HFFc6 (cell line): ENCODE data around the gene CDC45. TPM values are rescaled to one million over a fixed set of nuclear protein-coding genes. Genes with fewer than 3 reads are reported as not detected.

Experiments used
- DNase-seq: peaks from one replicate; pipeline ENCODE4 v3.0.0-alpha.2; 2018
- H3K27ac Mint-ChIP-seq: 2 replicates; pipeline ENCODE4 v1.8.0; 2020; ENCODE audit warnings: mild to moderate bottlenecking, mixed read lengths
- H3K27me3 Mint-ChIP-seq: 2 replicates; pipeline ENCODE4 v1.8.0; 2021; ENCODE audit warnings: mild to moderate bottlenecking, moderate library complexity, mixed read lengths; ENCODE audit not compliant: insufficient read depth
- H3K36me3 Mint-ChIP-seq: 2 replicates; pipeline ENCODE4 v1.8.0; 2021; ENCODE audit warnings: low read depth, mixed read lengths
- H3K4me1 Mint-ChIP-seq: 2 replicates; pipeline ENCODE4 v1.8.0; 2020; ENCODE audit warnings: low read depth, mixed read lengths
- H3K4me3 Mint-ChIP-seq: 2 replicates; pipeline ENCODE4 v1.8.0; 2020; ENCODE audit warnings: mild to moderate bottlenecking, moderate library complexity, mixed read lengths
- H3K9me3 Mint-ChIP-seq: 2 replicates; pipeline ENCODE4 v1.8.0; 2020; ENCODE audit warnings: mild to moderate bottlenecking, mixed read lengths
- total RNA-seq, 6 experiments: library from RNA; stranded (reverse); fragmentation: NEBNext Ultra II Directional; extraction: Animal tissue kit (Norgen Biotek cat#: 25700); gene quantifications; 2 replicates in 1 of 6; 3 replicates in 5 of 6; pipeline ENCODE4 v1.2.3, GENCODE V29; 2021
- TF ChIP-seq, protein P1 (sequence below): fragments of 200-600 bp; sonication (generic); IDR thresholded peaks from 2 replicates; pipeline ENCODE4 v1.5.0; 2021; ENCODE audit warnings: antibody characterized with exemption, mild to moderate bottlenecking

The CDC45 gene
- total RNA-seq, 6 experiments from 2014 or later = 8.8 to 17.4 (median 16.2) TPM

- Mint-ChIP-seq H3K27me3 (peaks cover 1% of the 10 kb centered on the region; the same call in 1 of the 2 replicates), H3K9me3 (no peaks in the 10 kb centered on the region), H3K27ac (no peak overlapping the region), H3K36me3 (no peaks in the 10 kb centered on the region), H3K4me1 (no peaks in the 10 kb centered on the region), H3K4me3 (no peak overlapping the region)
- TF ChIP-seq, protein P1, sequence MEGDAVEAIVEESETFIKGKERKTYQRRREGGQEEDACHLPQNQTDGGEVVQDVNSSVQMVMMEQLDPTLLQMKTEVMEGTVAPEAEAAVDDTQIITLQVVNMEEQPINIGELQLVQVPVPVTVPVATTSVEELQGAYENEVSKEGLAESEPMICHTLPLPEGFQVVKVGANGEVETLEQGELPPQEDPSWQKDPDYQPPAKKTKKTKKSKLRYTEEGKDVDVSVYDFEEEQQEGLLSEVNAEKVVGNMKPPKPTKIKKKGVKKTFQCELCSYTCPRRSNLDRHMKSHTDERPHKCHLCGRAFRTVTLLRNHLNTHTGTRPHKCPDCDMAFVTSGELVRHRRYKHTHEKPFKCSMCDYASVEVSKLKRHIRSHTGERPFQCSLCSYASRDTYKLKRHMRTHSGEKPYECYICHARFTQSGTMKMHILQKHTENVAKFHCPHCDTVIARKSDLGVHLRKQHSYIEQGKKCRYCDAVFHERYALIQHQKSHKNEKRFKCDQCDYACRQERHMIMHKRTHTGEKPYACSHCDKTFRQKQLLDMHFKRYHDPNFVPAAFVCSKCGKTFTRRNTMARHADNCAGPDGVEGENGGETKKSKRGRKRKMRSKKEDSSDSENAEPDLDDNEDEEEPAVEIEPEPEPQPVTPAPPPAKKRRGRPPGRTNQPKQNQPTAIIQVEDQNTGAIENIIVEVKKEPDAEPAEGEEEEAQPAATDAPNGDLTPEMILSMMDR = no peak
- no peak for DNase-seq
Observed at GRCh38 chr22:19505735-19506126, 26.0 kb downstream of the CDC45 start.

DNA sequence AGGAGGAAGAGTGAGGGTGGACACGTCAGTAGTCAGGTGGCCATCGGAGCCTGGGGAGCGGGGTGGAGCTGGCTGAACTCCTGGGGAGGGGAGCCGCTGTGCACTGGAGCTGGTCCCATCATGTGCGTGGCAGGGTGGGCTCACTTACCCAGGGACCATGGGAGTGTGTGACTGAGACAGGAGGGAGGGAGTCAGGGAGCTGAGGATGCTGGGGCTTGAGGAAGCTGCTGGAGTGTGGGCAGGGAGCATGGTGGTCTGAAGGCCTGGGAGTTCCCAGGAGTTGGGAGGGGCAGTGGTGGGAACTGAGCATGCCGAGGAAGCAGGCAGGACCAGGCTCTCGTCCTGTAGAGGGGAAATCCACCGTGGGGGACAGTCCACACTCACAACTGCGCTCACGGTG, 26.5 kb downstream of the CDC45 start:
- no peaks in the 10 kb centered on the region for H3K9me3 Mint-ChIP-seq
- no peak for DNase-seq
- peaks cover 1% of the 10 kb centered on the region; the same call in 1 of the 2 replicates for H3K27me3 Mint-ChIP-seq
- no peak overlapping the region for H3K4me3 Mint-ChIP-seq
- no peak overlapping the region for H3K27ac Mint-ChIP-seq
- TF ChIP-seq, protein P1 = no peak
- H3K36me3 Mint-ChIP-seq = 0 out of 2 replicates have a peak, but pooled peaks cover 4% of the 10 kb centered on the region
- no peaks in the 10 kb centered on the region for H3K4me1 Mint-ChIP-seq

DNA sequence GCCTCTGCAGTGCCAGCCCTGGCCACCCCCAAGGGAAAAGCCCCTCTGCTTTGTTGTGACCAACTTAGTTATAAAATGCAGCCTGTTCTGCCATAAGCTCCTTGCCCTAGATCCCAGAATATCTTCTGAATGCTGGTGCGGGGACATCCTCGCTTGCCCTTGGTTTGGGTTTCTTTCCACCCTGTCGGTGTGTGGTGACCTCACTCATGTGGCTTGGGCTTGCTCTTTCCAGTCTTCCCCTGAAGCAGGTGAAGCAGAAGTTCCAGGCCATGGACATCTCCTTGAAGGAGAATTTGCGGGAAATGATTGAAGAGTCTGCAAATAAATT, 27.8 kb downstream of the CDC45 start:
- H3K36me3 Mint-ChIP-seq = peaks cover 15% of the 10 kb centered on the region
- DNase-seq = no peak
- H3K4me1 Mint-ChIP-seq = no peaks in the 10 kb centered on the region
- H3K27me3 Mint-ChIP-seq = peaks cover 1% of the 10 kb centered on the region; the same call in 1 of the 2 replicates
- H3K27ac Mint-ChIP-seq = no peak overlapping the region
- H3K4me3 Mint-ChIP-seq = no peak overlapping the region
- TF ChIP-seq, protein P1 = no peak
- no peaks in the 10 kb centered on the region for H3K9me3 Mint-ChIP-seq

DNA sequence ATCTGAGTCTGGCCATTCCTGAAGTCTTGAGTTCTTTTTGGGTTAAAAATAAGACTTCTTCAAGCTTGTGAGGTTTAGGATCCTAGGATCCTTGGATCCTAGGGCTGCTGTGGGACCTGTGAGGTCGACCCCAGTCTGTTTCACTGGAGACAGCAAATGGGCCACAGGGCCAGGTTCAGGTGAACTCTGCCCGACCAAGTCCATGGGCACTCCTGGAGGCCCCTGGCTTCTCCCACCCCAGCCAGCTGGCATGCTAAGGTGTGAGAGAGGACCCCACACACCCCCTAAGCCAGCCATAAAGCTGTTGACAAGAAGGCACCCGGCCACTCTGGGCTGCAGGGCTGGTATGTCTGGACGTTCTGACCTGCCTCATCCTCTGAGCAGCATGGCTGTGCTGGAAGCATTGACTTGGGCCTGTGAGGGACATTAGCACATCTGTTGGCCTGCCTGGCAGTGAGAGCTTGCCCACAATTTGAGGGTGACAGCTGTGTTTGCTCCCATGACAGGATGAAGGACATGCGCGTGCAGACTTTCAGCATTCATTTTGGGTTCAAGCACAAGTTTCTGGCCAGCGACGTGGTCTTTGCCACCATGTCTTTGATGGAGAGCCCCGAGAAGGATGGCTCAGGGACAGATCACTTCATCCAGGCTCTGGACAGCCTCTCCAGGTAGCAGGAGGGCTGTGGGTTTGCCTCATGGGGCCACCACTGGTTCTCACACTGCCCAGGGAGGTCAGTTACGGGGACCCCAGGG, 28.5 kb downstream of the CDC45 start:
- DNase-seq = no peak
- Mint-ChIP-seq H3K4me3 (no peak overlapping the region), H3K27me3 (peaks cover 1% of the 10 kb centered on the region; the same call in 1 of the 2 replicates), H3K27ac (no peak overlapping the region), H3K9me3 (no peaks in the 10 kb centered on the region), H3K4me1 (no peaks in the 10 kb centered on the region), H3K36me3 (peaks cover 22% of the 10 kb centered on the region)
- TF ChIP-seq, protein P1 = no peak

- Mint-ChIP-seq H3K4me1 (no peaks in the 10 kb centered on the region), H3K27ac (no peak overlapping the region), H3K4me3 (no peak overlapping the region), H3K9me3 (no peaks in the 10 kb centered on the region), H3K27me3 (peaks cover 1% of the 10 kb centered on the region; the same call in 1 of the 2 replicates), H3K36me3 (peaks cover 32% of the 10 kb centered on the region)
- TF ChIP-seq, protein P1 = no peak
- no peak for DNase-seq
Observed at GRCh38 chr22:19509191-19509590, 29.5 kb downstream of the CDC45 start.
